Gastrocnemius medialis (tissue), 4 donors: ENCODE measurements around the gene IRX3.

ENCODE experiments used
- POLR2A ChIP-seq, 2 donors: fragments of 450-650 bp; IDR thresholded peaks; one replicate each; pipeline ENCODE4 v1.6.1; 2017; ENCODE audit warnings: antibody characterized with exemption in 2 of 2, mild to moderate bottlenecking in 2 of 2, moderate library complexity in 2 of 2
- TF ChIP-seq, protein P1 (sequence below), 5 experiments: fragments of 450-650 bp in 3 of 5; fragments of 200-600 bp in 2 of 5; sonication (generic) in 2 of 5; IDR thresholded peaks in 4 of 5; conservative IDR thresholded peaks in 1 of 5; 1 replicate in 4 of 5; 2 replicates in 1 of 5; pipeline ENCODE4 v1.5.1; 2016 to 2019; ENCODE audit warnings: antibody characterized with exemption in 5 of 5, mild to moderate bottlenecking in 3 of 5, moderate library complexity in 3 of 5

DNA sequence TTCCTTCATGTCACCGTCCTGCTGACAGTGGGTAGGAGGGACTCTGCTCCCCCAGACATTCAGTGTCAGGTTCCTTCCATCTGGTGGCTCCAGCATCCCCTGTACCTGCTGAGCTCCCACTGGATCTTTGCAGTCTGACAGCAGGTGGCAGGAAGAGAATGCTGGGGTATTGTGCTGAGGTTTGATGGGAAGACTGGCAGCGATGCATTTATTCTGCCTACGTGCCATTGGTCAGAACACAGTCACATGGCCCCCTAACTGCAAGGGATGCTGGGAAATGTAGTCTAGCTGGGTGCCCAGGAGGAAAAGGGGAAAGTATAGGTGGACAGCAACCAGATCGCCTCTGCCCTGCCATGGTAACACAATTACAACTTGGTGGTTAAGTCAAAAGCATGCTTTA, 44.4 kb downstream of the IRX3 start:
- no peak for TF ChIP-seq POLR2A (IDR thresholded peaks at IDR 0.05)
- TF ChIP-seq, protein P1, sequence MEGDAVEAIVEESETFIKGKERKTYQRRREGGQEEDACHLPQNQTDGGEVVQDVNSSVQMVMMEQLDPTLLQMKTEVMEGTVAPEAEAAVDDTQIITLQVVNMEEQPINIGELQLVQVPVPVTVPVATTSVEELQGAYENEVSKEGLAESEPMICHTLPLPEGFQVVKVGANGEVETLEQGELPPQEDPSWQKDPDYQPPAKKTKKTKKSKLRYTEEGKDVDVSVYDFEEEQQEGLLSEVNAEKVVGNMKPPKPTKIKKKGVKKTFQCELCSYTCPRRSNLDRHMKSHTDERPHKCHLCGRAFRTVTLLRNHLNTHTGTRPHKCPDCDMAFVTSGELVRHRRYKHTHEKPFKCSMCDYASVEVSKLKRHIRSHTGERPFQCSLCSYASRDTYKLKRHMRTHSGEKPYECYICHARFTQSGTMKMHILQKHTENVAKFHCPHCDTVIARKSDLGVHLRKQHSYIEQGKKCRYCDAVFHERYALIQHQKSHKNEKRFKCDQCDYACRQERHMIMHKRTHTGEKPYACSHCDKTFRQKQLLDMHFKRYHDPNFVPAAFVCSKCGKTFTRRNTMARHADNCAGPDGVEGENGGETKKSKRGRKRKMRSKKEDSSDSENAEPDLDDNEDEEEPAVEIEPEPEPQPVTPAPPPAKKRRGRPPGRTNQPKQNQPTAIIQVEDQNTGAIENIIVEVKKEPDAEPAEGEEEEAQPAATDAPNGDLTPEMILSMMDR (IDR thresholded peaks at IDR 0.05 in 4 of 5, conservative IDR thresholded peaks at IDR 0.05 in 1 of 5), result no peak
